ENCODE measurements around the gene KCND2. TPM values are rescaled to one million over a fixed set of nuclear protein-coding genes. Genes with fewer than 3 reads are reported as not detected.

KCND2 gene
- total RNA-seq, 1 donor from 2014 or later = 13.7 TPM

GRCh38 chr7:120278773-120279172 is 5.8 kb downstream of the KCND2 start:
- peaks cover 10% of the 10 kb centered on the region for H3K36me3 Mint-ChIP-seq (ENCODE audit: insufficient read depth)
- no peak for DNase-seq (ENCODE audit: low spot score, unreplicated experiment)
- no peaks in the 10 kb centered on the region for H3K9me3 Mint-ChIP-seq (ENCODE audit: low read depth)
- peaks cover 17% of the 10 kb centered on the region for H3K4me1 Mint-ChIP-seq (ENCODE audit: low read depth)
- H3K27me3 Mint-ChIP-seq = peaks cover 16% of the 10 kb centered on the region
- H3K4me3 Mint-ChIP-seq (ENCODE audit: low read depth) = no peak overlapping the region
- TF ChIP-seq, protein P1, sequence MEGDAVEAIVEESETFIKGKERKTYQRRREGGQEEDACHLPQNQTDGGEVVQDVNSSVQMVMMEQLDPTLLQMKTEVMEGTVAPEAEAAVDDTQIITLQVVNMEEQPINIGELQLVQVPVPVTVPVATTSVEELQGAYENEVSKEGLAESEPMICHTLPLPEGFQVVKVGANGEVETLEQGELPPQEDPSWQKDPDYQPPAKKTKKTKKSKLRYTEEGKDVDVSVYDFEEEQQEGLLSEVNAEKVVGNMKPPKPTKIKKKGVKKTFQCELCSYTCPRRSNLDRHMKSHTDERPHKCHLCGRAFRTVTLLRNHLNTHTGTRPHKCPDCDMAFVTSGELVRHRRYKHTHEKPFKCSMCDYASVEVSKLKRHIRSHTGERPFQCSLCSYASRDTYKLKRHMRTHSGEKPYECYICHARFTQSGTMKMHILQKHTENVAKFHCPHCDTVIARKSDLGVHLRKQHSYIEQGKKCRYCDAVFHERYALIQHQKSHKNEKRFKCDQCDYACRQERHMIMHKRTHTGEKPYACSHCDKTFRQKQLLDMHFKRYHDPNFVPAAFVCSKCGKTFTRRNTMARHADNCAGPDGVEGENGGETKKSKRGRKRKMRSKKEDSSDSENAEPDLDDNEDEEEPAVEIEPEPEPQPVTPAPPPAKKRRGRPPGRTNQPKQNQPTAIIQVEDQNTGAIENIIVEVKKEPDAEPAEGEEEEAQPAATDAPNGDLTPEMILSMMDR (IDR thresholded peaks at IDR 0.05; ENCODE audit: unreplicated experiment) = no peak
- H3K27ac Mint-ChIP-seq = no peak overlapping the region

GRCh38 chr7:120280743-120281142 is 7.8 kb downstream of the KCND2 start:
- DNase-seq (ENCODE audit: low spot score, unreplicated experiment) = no peak
- Mint-ChIP-seq H3K4me3 (ENCODE audit: low read depth) (no peak overlapping the region), H3K9me3 (ENCODE audit: low read depth) (no peaks in the 10 kb centered on the region), H3K27me3 (no peaks in the 10 kb centered on the region), H3K4me1 (ENCODE audit: low read depth) (peaks cover 12% of the 10 kb centered on the region), H3K27ac (no peak overlapping the region), H3K36me3 (ENCODE audit: insufficient read depth) (no peaks in the 10 kb centered on the region)
- TF ChIP-seq, protein P1 (IDR thresholded peaks at IDR 0.05; ENCODE audit: unreplicated experiment) = no peak

GRCh38 chr7:120293027-120293426 is 20.1 kb downstream of the KCND2 start:
- H3K27ac Mint-ChIP-seq = no peak overlapping the region
- H3K4me1 Mint-ChIP-seq (ENCODE audit: low read depth) = no peaks in the 10 kb centered on the region
- H3K27me3 Mint-ChIP-seq = no peaks in the 10 kb centered on the region
- H3K9me3 Mint-ChIP-seq (ENCODE audit: low read depth) = peaks cover 3% of the 10 kb centered on the region
- no peak overlapping the region for H3K4me3 Mint-ChIP-seq (ENCODE audit: low read depth)
- H3K36me3 Mint-ChIP-seq (ENCODE audit: insufficient read depth) = peaks cover 2% of the 10 kb centered on the region
- no peak for DNase-seq (ENCODE audit: low spot score, unreplicated experiment)
- TF ChIP-seq, protein P1 (IDR thresholded peaks at IDR 0.05; ENCODE audit: unreplicated experiment) = no peak

DNA sequence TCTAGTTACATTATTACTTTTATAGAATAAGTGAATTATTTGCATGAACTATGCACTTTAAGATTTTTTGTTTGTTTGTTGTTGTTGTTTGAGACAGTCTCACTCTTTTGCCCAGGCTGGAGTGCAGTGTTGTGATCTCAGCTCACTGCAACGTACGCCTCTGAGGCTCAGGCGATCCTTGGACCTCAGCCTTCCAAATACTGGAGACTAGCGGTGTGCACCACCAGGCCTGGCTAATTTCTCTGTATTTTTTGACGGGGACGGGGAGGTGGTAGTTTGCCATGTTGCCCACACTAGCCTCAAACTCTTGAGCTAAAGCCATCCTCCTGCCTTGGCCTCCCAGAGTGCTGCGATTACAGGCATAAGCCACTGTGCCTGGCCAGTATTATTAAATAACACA is 29.2 kb downstream of the KCND2 start:
- H3K27ac Mint-ChIP-seq = no peak overlapping the region
- TF ChIP-seq, protein P1 (IDR thresholded peaks at IDR 0.05; ENCODE audit: unreplicated experiment) = no peak
- DNase-seq (ENCODE audit: low spot score, unreplicated experiment) = no peak
- H3K4me1 Mint-ChIP-seq (ENCODE audit: low read depth) = peaks cover 8% of the 10 kb centered on the region
- H3K4me3 Mint-ChIP-seq (ENCODE audit: low read depth) = no peak overlapping the region
- no peaks in the 10 kb centered on the region for H3K9me3 Mint-ChIP-seq (ENCODE audit: low read depth)
- no peaks in the 10 kb centered on the region for H3K36me3 Mint-ChIP-seq (ENCODE audit: insufficient read depth)
- H3K27me3 Mint-ChIP-seq = peaks cover 12% of the 10 kb centered on the region

GRCh38 chr7:120303105-120303504 is 30.1 kb downstream of the KCND2 start:
- Mint-ChIP-seq H3K27ac (no peak overlapping the region), H3K4me1 (ENCODE audit: low read depth) (peaks cover 15% of the 10 kb centered on the region), H3K9me3 (ENCODE audit: low read depth) (no peaks in the 10 kb centered on the region), H3K27me3 (peaks cover 12% of the 10 kb centered on the region), H3K36me3 (ENCODE audit: insufficient read depth) (no peaks in the 10 kb centered on the region), H3K4me3 (ENCODE audit: low read depth) (no peak overlapping the region)
- no peak for DNase-seq (ENCODE audit: low spot score, unreplicated experiment)
- TF ChIP-seq, protein P1 (IDR thresholded peaks at IDR 0.05; ENCODE audit: unreplicated experiment) = no peak
